OCI-LY3 (cell line): ENCODE results near the gene SAMD13.
"Not testable (repeated sequence)": the region's sequence is repeated elsewhere in the genome, so short reads cannot be mapped to it uniquely, and the experiment has no call there.

ENCODE experiments used
- H2AFZ ChIP-seq: fragments of 200-600, 300-600 bp; shearing (Covaris generic); 2 replicates; pipeline ENCODE4 v1.6.0; 2014; ENCODE audit warnings: antibody characterized with exemption, low read depth, low read length
- H3K27ac ChIP-seq: fragments of 200-600, 300-600 bp; sonication (generic); 2 replicates; pipeline ENCODE4 v1.5.1; 2014; ENCODE audit warnings: mild to moderate bottlenecking, low read length, moderate library complexity, mixed read lengths
- H3K27me3 ChIP-seq: fragments of 200-600, 300-600 bp; sonication (generic); 2 replicates; pipeline ENCODE4 v1.6.1; 2014; ENCODE audit warnings: low read depth, low read length, mixed read lengths
- H3K36me3 ChIP-seq: fragments of 200-600, 300-600 bp; sonication (generic); replicated peaks from 2 replicates; pipeline ENCODE3; 2014; ENCODE audit warnings: low read depth, low read length, mixed read lengths
- H3K4me1 ChIP-seq: fragments of 300-600, 200-600 bp; sonication (generic); 2 replicates; pipeline ENCODE4 v1.6.1; 2014; ENCODE audit warnings: low read length, mixed read lengths
- H3K4me2 ChIP-seq: fragments of 200-600, 300-600 bp; sonication (generic); 2 replicates; pipeline ENCODE4 v1.6.1; 2014; ENCODE audit warnings: low read length, mixed read lengths
- H3K4me3 ChIP-seq: fragments of 300-600, 200-600 bp; sonication (generic); 2 replicates; pipeline ENCODE4 v1.5.1; 2014; ENCODE audit warnings: antibody characterized with exemption, mild to moderate bottlenecking, low read length, moderate library complexity
- H3K79me2 ChIP-seq: fragments of 300-600, 200-600 bp; shearing (Covaris generic); 2 replicates; pipeline ENCODE4 v1.6.1; 2014; ENCODE audit warnings: mild to moderate bottlenecking, low read length, mixed read lengths
- H3K9ac ChIP-seq: fragments of 300-600, 200-600 bp; shearing (Covaris generic); 2 replicates; pipeline ENCODE4 v1.6.0; 2014; ENCODE audit warnings: mild to moderate bottlenecking, low read length, moderate library complexity
- H3K9me3 ChIP-seq: fragments of 200-600, 300-600 bp; shearing (Covaris generic); 2 replicates; pipeline ENCODE4 v1.6.1; 2014; ENCODE audit warnings: low read length, mixed read lengths; ENCODE audit not compliant: insufficient read depth
- H4K20me1 ChIP-seq: fragments of 200-600, 300-600 bp; sonication (generic); 2 replicates; pipeline ENCODE4 v1.6.1; 2016; ENCODE audit warnings: low read length, mixed read lengths; ENCODE audit not compliant: insufficient read depth
- CTCF ChIP-seq: fragments of 200-600, 300-600 bp; sonication (generic); IDR thresholded peaks from 2 replicates; pipeline ENCODE4 v1.5.1; 2014; ENCODE audit warnings: antibody characterized with exemption, low read length, low read depth
- EZH2phosphoT487 ChIP-seq: fragments of 200-600 bp; shearing (Covaris generic); IDR thresholded peaks from 2 replicates; pipeline ENCODE4 v1.6.1; 2018; ENCODE audit warnings: antibody characterized with exemption, mixed run types, low read depth

Gene SAMD13

GRCh38 chr1:84282780-84283333, 18.7 kb upstream of the SAMD13 start:
- Histone ChIP-seq H3K36me3 (no peaks in the 10 kb centered on the region), H4K20me1 (no peaks in the 10 kb centered on the region), H3K27ac (no peak overlapping the region), H2AFZ (no peak overlapping the region), H3K4me2 (no peak overlapping the region), H3K9ac (no peak overlapping the region), H3K4me3 (no peak overlapping the region), H3K79me2 (no peaks in the 10 kb centered on the region), H3K27me3 (no peaks in the 10 kb centered on the region), H3K4me1 (no peaks in the 10 kb centered on the region), H3K9me3 (0 out of 2 replicates have a peak, but pooled peaks cover 5% of the 10 kb centered on the region)
- no peak for TF ChIP-seq CTCF
- TF ChIP-seq EZH2phosphoT487: no peak

- no peak overlapping the region for H3K4me2 ChIP-seq
- H3K36me3 ChIP-seq: no peaks in the 10 kb centered on the region
- 0 out of 2 replicates have a peak, but pooled peaks cover 5% of the 10 kb centered on the region for H3K9me3 ChIP-seq
- TF ChIP-seq EZH2phosphoT487 (no peak), CTCF (no peak)
- H3K27ac ChIP-seq: no peak overlapping the region
- H3K4me1 ChIP-seq: no peaks in the 10 kb centered on the region
- no peak overlapping the region for H3K4me3 ChIP-seq
- H3K27me3 ChIP-seq: no peaks in the 10 kb centered on the region
- H3K9ac ChIP-seq: no peak overlapping the region
- no peaks in the 10 kb centered on the region for H3K79me2 ChIP-seq
- no peaks in the 10 kb centered on the region for H4K20me1 ChIP-seq
- H2AFZ ChIP-seq: no peak overlapping the region
Measured at GRCh38 chr1:84283381-84283780, 18.1 kb upstream of the SAMD13 start.

GRCh38 chr1:84286071-84286470, 15.4 kb upstream of the SAMD13 start:
- Histone ChIP-seq H4K20me1 (no peaks in the 10 kb centered on the region), H3K79me2 (no peaks in the 10 kb centered on the region), H2AFZ (no peak overlapping the region), H3K27me3 (no peaks in the 10 kb centered on the region), H3K27ac (no peak overlapping the region), H3K9me3 (0 out of 2 replicates have a peak, but pooled peaks cover 5% of the 10 kb centered on the region), H3K9ac (no peak overlapping the region), H3K4me3 (no peak overlapping the region), H3K4me1 (no peaks in the 10 kb centered on the region), H3K4me2 (no peak overlapping the region), H3K36me3 (no peaks in the 10 kb centered on the region)
- TF ChIP-seq CTCF: no peak
- TF ChIP-seq EZH2phosphoT487: no peak

GRCh38 chr1:84287389-84287788, 14.1 kb upstream of the SAMD13 start:
- not testable (repeated sequence) for H3K36me3 ChIP-seq, H3K27me3 ChIP-seq, H3K4me2 ChIP-seq, H3K79me2 ChIP-seq, H4K20me1 ChIP-seq, H3K9ac ChIP-seq, H3K4me1 ChIP-seq, H2AFZ ChIP-seq, H3K9me3 ChIP-seq, H3K4me3 ChIP-seq, H3K27ac ChIP-seq
